ENCODE measurements around the gene AP1S1. TPM values are rescaled to one million over a fixed set of nuclear protein-coding genes. Genes with fewer than 3 reads are reported as not detected.

The AP1S1 gene
- total and polyA plus RNA-seq, 9 of the 15 experiments (the other 6 are each of a cell fraction or from before 2014, with no cell fraction given): 4.4 to 149 (median 89.4) TPM

DNA sequence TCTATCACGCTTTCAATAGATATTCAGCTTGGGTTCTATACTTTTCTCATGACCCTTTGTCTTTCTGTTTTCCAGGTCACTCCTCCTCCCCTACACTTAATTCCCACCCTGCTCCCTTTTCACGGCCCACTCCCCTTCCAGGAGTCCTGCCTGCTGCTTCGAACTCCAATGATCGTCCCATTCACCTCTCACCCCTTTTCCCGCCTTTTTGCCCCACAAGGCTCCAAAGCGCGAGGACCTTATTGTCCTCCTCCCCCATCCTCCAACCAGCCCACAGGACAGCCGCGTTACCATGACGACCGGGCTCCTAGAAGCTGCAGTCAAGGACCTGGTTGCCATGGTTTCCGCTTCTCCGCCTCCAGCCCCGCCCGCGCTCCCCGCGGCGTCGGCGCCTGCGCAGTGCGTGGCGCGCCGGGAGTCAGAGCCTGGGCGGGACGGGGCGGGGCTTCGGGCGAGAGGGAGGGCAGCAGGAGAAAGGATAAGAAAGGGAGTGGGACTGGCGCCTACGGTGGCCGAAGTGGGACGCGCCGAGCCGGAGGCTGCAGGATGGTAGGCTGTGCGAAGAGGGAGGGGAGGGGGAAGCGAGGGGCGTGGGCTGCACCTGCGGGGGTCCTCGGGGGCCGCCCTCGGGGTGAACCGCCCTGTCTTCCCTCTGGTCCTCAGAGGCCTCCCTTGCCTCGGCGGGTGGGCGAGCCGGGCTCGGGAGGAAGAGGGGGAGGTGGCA is at the start of gene AP1S1 (continued):
- TF ChIP-seq HDAC8 (tag; IDR thresholded peaks at IDR 0.05): no peak
- no peak for TF ChIP-seq ZNF354B (CRISPR knock-in tag; IDR thresholded peaks at IDR 0.05)
- no peak for TF ChIP-seq NFRKB (IDR thresholded peaks at IDR 0.05; ENCODE audit: low read depth)
- no peak for TF ChIP-seq CBFA2T2 (conservative IDR thresholded peaks at IDR 0.05)
- TF ChIP-seq ZNF830 (CRISPR knock-in tag; IDR thresholded peaks at IDR 0.05): no peak
- no peak for TF ChIP-seq ATF4 (CRISPR knock-in tag; IDR thresholded peaks at IDR 0.05)
- no peak for TF ChIP-seq ZNF23 (CRISPR knock-in tag; IDR thresholded peaks at IDR 0.05)
- TF ChIP-seq ZNF717 (CRISPR knock-in tag; IDR thresholded peaks at IDR 0.05): no peak
- peak; percentile 98; the same call in 1 of the 2 replicates for TF ChIP-seq MTA3 (IDR thresholded peaks at IDR 0.05; ENCODE audit: borderline replicate concordance)
- TF ChIP-seq CBX1 (IDR thresholded peaks at IDR 0.05; ENCODE audit: low read depth): 0 out of 2 replicates have a peak, but pooled peaks have one; percentile 54
- no peak for TF ChIP-seq RUNX1 (IDR thresholded peaks at IDR 0.05; ENCODE audit: low read depth)
- no peak for TF ChIP-seq RHOXF2B (CRISPR knock-in tag; conservative IDR thresholded peaks at IDR 0.05)
- TF ChIP-seq YY1 (IDR thresholded peaks at IDR 0.05; ENCODE audit: borderline replicate concordance in 1 of 3, control insufficient read depth in 1 of 3, extremely low read depth in 1 of 3, insufficient read depth in 3 of 3, insufficient read length in 1 of 3, insufficient replicate concordance in 2 of 3, low read depth in 1 of 3, low read length in 2 of 3): peak in 1 of 3 experiments; percentile 22
- TF ChIP-seq AFF1 (IDR thresholded peaks at IDR 0.05; ENCODE audit: low read depth in 1 of 2, partially characterized antibody in 2 of 2): peak in 1 of 2 experiments; percentile 90
- TF ChIP-seq, protein P1, sequence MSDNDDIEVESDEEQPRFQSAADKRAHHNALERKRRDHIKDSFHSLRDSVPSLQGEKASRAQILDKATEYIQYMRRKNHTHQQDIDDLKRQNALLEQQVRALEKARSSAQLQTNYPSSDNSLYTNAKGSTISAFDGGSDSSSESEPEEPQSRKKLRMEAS (CRISPR knock-in tag; IDR thresholded peaks at IDR 0.05): peak; percentile 80
- peak; percentile 85; the same call in 1 of the 2 replicates for TF ChIP-seq HDAC2 (IDR thresholded peaks at IDR 0.05)
- TF ChIP-seq MYBL2 (IDR thresholded peaks at IDR 0.05; ENCODE audit: low read depth): no peak
- no peak for TF ChIP-seq MYBL2 (CRISPR knock-in tag; IDR thresholded peaks at IDR 0.05; ENCODE audit: borderline replicate concordance)
- 0 out of 2 replicates have a peak, but pooled peaks have one; percentile 38 for TF ChIP-seq HCFC1 (IDR thresholded peaks at IDR 0.05; ENCODE audit: low read depth, low read length)
- no peak for TF ChIP-seq BDP1 (IDR thresholded peaks at IDR 0.05; ENCODE audit: insufficient read depth, insufficient read length)
- TF ChIP-seq MAFF (IDR thresholded peaks at IDR 0.05; ENCODE audit: low read length): no peak
- TF ChIP-seq ZSCAN32 (CRISPR knock-in tag; IDR thresholded peaks at IDR 0.05): no peak
- TF ChIP-seq TAF7 (tag; IDR thresholded peaks at IDR 0.05): peak; percentile 31; the same call in 1 of the 2 replicates
- TF ChIP-seq RBFOX2 (IDR thresholded peaks at IDR 0.05; ENCODE audit: low read depth, low read length): peak; percentile 55
- no peak for TF ChIP-seq ZNF311 (CRISPR knock-in tag; IDR thresholded peaks at IDR 0.05)
- TF ChIP-seq NFXL1 (CRISPR knock-in tag; IDR thresholded peaks at IDR 0.05): no peak
